RPMI8226 (cell line): ENCODE results near the gene TXNDC8.
A peak's percentile ranks its signal among the peaks of the same experiment; 100 is the strongest.

Experiments
- DNase-seq: peaks from one replicate; pipeline ENCODE4 v3.0.0-alpha.2; 2015

Gene TXNDC8

GRCh38 chr9:110276781-110277180 lies 60.9 kb downstream of the TXNDC8 start:
- no peak for DNase-seq

- no peak for DNase-seq
Measured at GRCh38 chr9:110270211-110270995, 67.3 kb downstream of the TXNDC8 start.

GRCh38 chr9:110266795-110267194 lies 70.9 kb downstream of the TXNDC8 start:
- no peak for DNase-seq

GRCh38 chr9:110261632-110262031 lies 76.0 kb downstream of the TXNDC8 start:
- DNase-seq = no peak

- DNase-seq = no peak
Measured at GRCh38 chr9:110260911-110261310, 76.8 kb downstream of the TXNDC8 start.

GRCh38 chr9:110259566-110259965 lies 78.1 kb downstream of the TXNDC8 start:
- no peak for DNase-seq

- no peak for DNase-seq
Measured at GRCh38 chr9:110258690-110259091, 79.0 kb downstream of the TXNDC8 start.

- no peak for DNase-seq
Measured at GRCh38 chr9:110257956-110258355, 79.7 kb downstream of the TXNDC8 start.

- peak; percentile 28 for DNase-seq
Measured at GRCh38 chr9:110257097-110257841, 80.4 kb downstream of the TXNDC8 start.

- peak; percentile 91 for DNase-seq
Measured at GRCh38 chr9:110256380-110257096, 81.1 kb downstream of the TXNDC8 start, which contains the start of gene TXN. TSS of gene TXN (minus strand) at chr9:110256507. CDS start at chr9:110256435, 72 bp downstream.

- DNase-seq = peak; percentile 66
Measured at GRCh38 chr9:110255463-110256379, 81.9 kb downstream of the TXNDC8 start.

- DNase-seq = no peak
Measured at GRCh38 chr9:110255034-110255462, 82.6 kb downstream of the TXNDC8 start.

GRCh38 chr9:110254500-110254899 lies 83.2 kb downstream of the TXNDC8 start:
- no peak for DNase-seq
